ENCODE data around the gene EIF4G3.

DNA sequence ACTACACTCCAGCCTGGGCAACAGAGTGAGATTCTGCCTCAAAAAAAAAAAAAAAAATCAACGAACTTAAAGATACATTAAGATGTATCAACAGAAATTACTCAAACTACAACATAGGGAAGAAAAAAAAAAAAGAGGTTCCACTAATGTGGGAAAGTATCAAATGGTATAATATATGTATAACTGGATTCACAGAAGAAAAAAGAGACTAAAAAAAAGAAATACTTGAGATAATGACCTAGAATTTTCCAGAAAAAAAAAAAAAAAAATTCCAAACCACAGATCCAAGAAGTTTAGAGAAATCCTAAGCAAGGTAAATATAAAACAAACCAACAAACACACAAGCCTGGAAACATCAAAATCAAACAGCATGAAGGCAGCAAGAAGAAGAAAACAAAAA is 45.5 kb downstream of the EIF4G3 start:
- TF ChIP-seq PHF8 (IDR thresholded peaks at IDR 0.05; ENCODE audit: borderline replicate concordance, low read length): no peak
- no peak for TF ChIP-seq YBX1 (IDR thresholded peaks at IDR 0.05)
- TF ChIP-seq GABPB1 (CRISPR knock-in tag; IDR thresholded peaks at IDR 0.05): no peak
- TF ChIP-seq GABPA (tag; conservative IDR thresholded peaks at IDR 0.05; ENCODE audit: low read depth): no peak
- no peak for TF ChIP-seq ZBTB26 (CRISPR knock-in tag; IDR thresholded peaks at IDR 0.05)
- no peak for TF ChIP-seq CTCF (IDR thresholded peaks at IDR 0.05 in 2 of 3, conservative IDR thresholded peaks at IDR 0.05 in 1 of 3; ENCODE audit: insufficient read depth in 2 of 3, low read depth in 1 of 3, low read length in 3 of 3)
- no peak for TF ChIP-seq SIN3A (IDR thresholded peaks at IDR 0.05; ENCODE audit: borderline replicate concordance in 2 of 2, control insufficient read depth in 1 of 2, low read depth in 2 of 2, low read length in 2 of 2)
- TF ChIP-seq SMC3 (conservative IDR thresholded peaks at IDR 0.05; ENCODE audit: insufficient read depth, low read depth, low read length): no peak
- TF ChIP-seq HNRNPUL1 (IDR thresholded peaks at IDR 0.05; ENCODE audit: low read length): no peak
- no peak for TF ChIP-seq CBFB (CRISPR knock-in tag; IDR thresholded peaks at IDR 0.05)
- TF ChIP-seq CHD1 (IDR thresholded peaks at IDR 0.05; ENCODE audit: low read length): no peak
- TF ChIP-seq, protein P1, sequence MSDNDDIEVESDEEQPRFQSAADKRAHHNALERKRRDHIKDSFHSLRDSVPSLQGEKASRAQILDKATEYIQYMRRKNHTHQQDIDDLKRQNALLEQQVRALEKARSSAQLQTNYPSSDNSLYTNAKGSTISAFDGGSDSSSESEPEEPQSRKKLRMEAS (CRISPR knock-in tag; IDR thresholded peaks at IDR 0.05): no peak
- no peak for TF ChIP-seq TBP (optimal IDR thresholded peaks at IDR 0.05; ENCODE audit: low read depth, low read length)
- no peak for TF ChIP-seq POLR2AphosphoS5 (IDR thresholded peaks at IDR 0.05; ENCODE audit: control insufficient read depth, insufficient read depth, low read depth, low read length)

Measured in K562 (cell line).